Kidney (tissue), 14 donors: ENCODE measurements around the gene KCNK7. TPM values are rescaled to one million over a fixed set of nuclear protein-coding genes. Genes with fewer than 3 reads are reported as not detected.

Source experiments
- DNase-seq, 5 donors: peaks; one replicate each; pipeline ENCODE4 v3.0.0-alpha.2; 2013 to 2020
- FAIRE-seq: peaks from 2 replicates; lab custom pipeline; 2012; peaks lifted over from hg19 to GRCh38; lab: Jason Lieb, UNC
- H3K27ac ChIP-seq, 2 donors: one replicate each; pipeline ENCODE4 v1.7.0; 2013; ENCODE audit warnings: low read depth in 2 of 2, low read length in 2 of 2, inconsistent platforms in 1 of 2
- H3K27me3 ChIP-seq: one replicate; pipeline ENCODE4 v1.7.1; 2013; ENCODE audit warnings: low read length, inconsistent platforms; ENCODE audit not compliant: control insufficient read depth, insufficient read depth
- H3K36me3 ChIP-seq, 3 donors: one replicate each; pipeline versions ENCODE4 v1.7.0 to v1.7.1; 2013; ENCODE audit warnings: low read length in 3 of 3, control low read depth in 1 of 3, inconsistent platforms in 1 of 3; ENCODE audit not compliant: insufficient read depth in 3 of 3, control insufficient read depth in 2 of 3
- H3K4me1 ChIP-seq, 3 donors: one replicate each; pipeline versions ENCODE4 v1.7.0 to v1.7.1; 2013; ENCODE audit warnings: low read length in 3 of 3, inconsistent platforms in 1 of 3, low read depth in 1 of 3; ENCODE audit not compliant: control insufficient read depth in 2 of 3, insufficient read depth in 2 of 3
- H3K4me3 ChIP-seq, 3 donors: one replicate each; pipeline versions ENCODE4 v1.7.0 to v1.8.1; 2013; ENCODE audit warnings: low read length in 3 of 3, control low read depth in 1 of 3, inconsistent platforms in 1 of 3
- H3K9ac ChIP-seq, 3 donors: one replicate each; pipeline versions ENCODE4 v1.7.0 to v1.7.1; 2013; ENCODE audit warnings: low read length in 3 of 3, control low read depth in 1 of 3, inconsistent platforms in 1 of 3
- H3K9me3 ChIP-seq, 3 donors: one replicate each; pipeline versions ENCODE4 v1.7.0 to v1.7.1; 2013; ENCODE audit warnings: low read length in 3 of 3, control low read depth in 1 of 3, inconsistent platforms in 1 of 3; ENCODE audit not compliant: control insufficient read depth in 2 of 3, insufficient read depth in 1 of 3
- CTCF ChIP-seq: IDR thresholded peaks from 3 replicates; pipeline ENCODE4 v1.5.1; 2012; ENCODE audit warnings: mild to moderate bottlenecking, moderate library complexity, borderline replicate concordance; ENCODE audit not compliant: insufficient read depth; ENCODE audit errors: extremely low read depth
- intact Hi-C: fragments of 100-400 bp; cut with DNase I; formaldehyde crosslinking; loops from one replicate; pipeline ENCODE4 v1.11.1; 2022
- polyA plus RNA-seq: library from polyadenylated mRNA; stranded (reverse); fragments of 350-450 nt; fragmentation: Illumina TruSeq; extraction: RNeasy Lipid Tissue Mini Kit (QIAGEN cat#74804); gene quantifications from one replicate; pipeline ENCODE4 v1.2.3, GENCODE V29; 2014; ENCODE audit warnings: low read depth, low replicate concordance; ENCODE audit not compliant: insufficient read depth
- total RNA-seq: library from RNA; stranded (reverse); fragmentation: NEBNext Ultra II Directional; extraction: Animal tissue kit (Norgen Biotek cat#: 25700); gene quantifications from one replicate; pipeline ENCODE4 v1.2.1, GENCODE V29; 2021
- donor health status: control.
- donor health status: control.
- donor health status: control.
- donor health status: control.
- donor health status: control.
- donor health status: DM: yes; HTN: yes; CAD: no.
- donor health status: Normal renal cell carcinoma (clear cell type).

Gene KCNK7
- total and polyA plus RNA-seq, 2 donors from 2014 or later: 0.25 TPM; not detected in 1

- intact Hi-C loops: no loop called here
- Histone ChIP-seq H3K27me3 (no peaks in the 10 kb centered on the region), H3K4me3 (no peak overlapping the region), H3K27ac (no peak overlapping the region), H3K9me3 (no peaks in the 10 kb centered on the region), H3K36me3 (peaks cover 4 to 17% (median 16%) of the 10 kb centered on the region in 3 donors), H3K9ac (no peak overlapping the region), H3K4me1 (peaks cover 0 to 29% (median 0%) of the 10 kb centered on the region in 3 donors)
- DNase-seq: peak in 1 of 5 donors; percentile 70
- no peak for FAIRE-seq
- TF ChIP-seq CTCF: no peak
Measured at GRCh38 chr11:65637032-65637557, 41.5 kb upstream of the KCNK7 start.

- Histone ChIP-seq H3K27ac (no peak overlapping the region), H3K36me3 (peaks cover 4 to 19% (median 16%) of the 10 kb centered on the region in 3 donors), H3K4me3 (no peak overlapping the region), H3K27me3 (no peaks in the 10 kb centered on the region), H3K9me3 (no peaks in the 10 kb centered on the region), H3K9ac (no peak overlapping the region), H3K4me1 (peaks cover 0 to 25% (median 0%) of the 10 kb centered on the region in 3 donors)
- no peak for TF ChIP-seq CTCF
- DNase-seq (peak in 2 of 5 donors; percentile 65 to 81), FAIRE-seq (no peak)
- intact Hi-C loops: no loop called here
Measured at GRCh38 chr11:65636108-65637031, 40.8 kb upstream of the KCNK7 start.

DNA sequence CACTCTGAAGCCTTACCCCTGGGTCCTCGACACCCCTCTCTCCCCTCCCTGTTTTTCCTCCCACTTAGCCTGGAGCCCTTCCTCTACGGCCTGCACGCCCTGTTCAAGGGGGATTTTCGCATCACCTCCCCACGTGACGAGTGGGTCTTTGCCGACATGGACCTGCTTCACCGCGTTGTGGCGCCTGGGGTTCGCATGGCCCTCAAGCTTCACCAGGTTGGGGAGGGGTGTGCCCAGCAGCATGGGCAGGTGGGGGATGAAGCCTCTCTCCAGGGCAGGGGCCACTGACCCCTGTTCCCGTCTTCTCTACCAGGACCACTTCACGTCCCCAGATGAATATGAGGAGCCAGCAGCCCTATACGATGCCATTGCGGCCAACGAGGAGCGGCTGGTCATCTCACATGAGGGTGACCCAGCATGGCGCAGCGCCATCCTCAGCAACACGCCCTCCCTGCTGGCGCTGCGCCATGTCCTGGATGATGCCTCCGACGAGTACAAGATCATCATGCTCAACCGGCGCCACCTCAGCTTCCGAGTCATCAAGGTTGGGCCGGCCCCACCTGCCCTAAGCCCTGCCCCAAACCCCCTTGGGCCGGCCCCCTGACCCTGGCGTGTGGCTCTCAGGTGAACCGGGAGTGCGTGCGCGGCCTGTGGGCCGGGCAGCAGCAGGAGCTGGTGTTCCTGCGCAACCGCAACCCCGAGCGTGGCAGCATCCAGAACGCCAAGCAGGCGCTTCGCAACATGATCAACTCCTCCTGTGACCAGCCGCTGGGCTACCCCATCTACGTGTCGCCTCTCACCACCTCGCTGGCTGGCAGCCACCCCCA, 39.5 kb upstream of the KCNK7 start:
- Histone ChIP-seq H3K4me3 (no peak overlapping the region), H3K27me3 (no peaks in the 10 kb centered on the region), H3K36me3 (peaks cover 4 to 25% (median 25%) of the 10 kb centered on the region in 3 donors), H3K4me1 (peaks cover 0 to 17% (median 0%) of the 10 kb centered on the region in 3 donors), H3K9ac (no peak overlapping the region), H3K27ac (no peak overlapping the region), H3K9me3 (no peaks in the 10 kb centered on the region)
- no peak for TF ChIP-seq CTCF
- FAIRE-seq (no peak), DNase-seq (peak in 1 of 5 donors; percentile 50)
- intact Hi-C loops: no loop called here
